Measurements from ENCODE around the gene NLRP6. TPM values are rescaled to one million over a fixed set of nuclear protein-coding genes. Genes with fewer than 3 reads are reported as not detected.

The NLRP6 gene
- polyA plus RNA-seq, 3 donors: 0.10 to 0.51 (median 0.24) TPM

DNA sequence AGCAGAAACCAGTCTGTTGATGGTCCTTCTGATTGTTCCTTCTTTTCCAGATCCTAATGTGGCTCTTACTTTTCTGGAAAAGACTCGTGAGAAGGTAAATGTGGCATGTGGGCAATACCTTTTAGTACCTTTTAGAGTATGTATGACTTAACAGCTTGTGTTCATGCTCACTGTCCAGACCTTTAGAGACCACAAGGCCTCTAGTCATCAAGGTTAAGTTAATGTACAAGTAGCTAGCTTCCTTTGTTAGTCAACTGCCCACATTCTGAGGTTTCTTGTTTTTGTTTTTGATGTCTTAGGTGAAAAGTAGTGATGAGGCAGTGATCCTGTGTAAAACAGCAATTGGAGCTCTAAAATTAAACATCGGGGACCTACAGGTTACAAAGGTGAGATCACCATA lies 33.8 kb upstream of the NLRP6 start:
- H3K9me3 ChIP-seq (replicated peaks in 1 of 2; ENCODE audit: control insufficient read depth in 1 of 2, insufficient read depth in 1 of 2, low read length in 2 of 2): no peaks in the 10 kb centered on the region
- intact Hi-C loops (cut with micrococcal nuclease): no loop called here
- no peaks in the 10 kb centered on the region for H3K27me3 ChIP-seq (ENCODE audit: control insufficient read depth in 2 of 2, insufficient read depth in 2 of 2, low read length in 2 of 2)
- no CpG with 5 or more reads among the region's 2 CpGs for WGBS (ENCODE audit: insufficient coverage)
- no peaks in the 10 kb centered on the region for H3K9me3 Mint-ChIP-seq
- no peak overlapping the region for H3K27ac Mint-ChIP-seq
- no peak overlapping the region for H3K4me3 Mint-ChIP-seq
- H3K79me2 ChIP-seq (ENCODE audit: insufficient read depth, low read length): peaks cover 23% of the 10 kb centered on the region
- H4K20me1 ChIP-seq (ENCODE audit: insufficient read depth, low read length): peaks cover 28% of the 10 kb centered on the region
- no peak for DNase-seq
- peaks cover 2% of the 10 kb centered on the region for H3K4me1 Mint-ChIP-seq
- no peak overlapping the region for H3K27ac ChIP-seq (ENCODE audit: low read depth in 1 of 2, low read length in 2 of 2)
- H3K36me3 Mint-ChIP-seq: peaks cover 85 to 93% of the 10 kb centered on the region in 2 donors
- H3K36me3 ChIP-seq (replicated peaks in 1 of 2; ENCODE audit: control insufficient read depth in 1 of 2, insufficient read depth in 2 of 2, low read length in 2 of 2): peaks cover 81 to 98% of the 10 kb centered on the region in 2 donors
- H3K9ac ChIP-seq (ENCODE audit: insufficient read depth, low read length, poor library complexity, severe bottlenecking): no peak overlapping the region
- no peaks in the 10 kb centered on the region for H3K4me1 ChIP-seq (ENCODE audit: control insufficient read depth in 1 of 2, insufficient read depth in 2 of 2, low read length in 2 of 2)
- no peak overlapping the region for H2AFZ ChIP-seq (ENCODE audit: insufficient read depth, low read depth, low read length, poor library complexity, severe bottlenecking)
- no peak overlapping the region for H3K4me2 ChIP-seq (replicated peaks; ENCODE audit: extremely low read depth, low read length, poor library complexity, severe bottlenecking)
- peaks cover 0 to 2% (median 0%) of the 10 kb centered on the region in 3 donors for H3K27me3 Mint-ChIP-seq (ENCODE audit: low read depth in 3 of 3)
- no peak overlapping the region for H3K4me3 ChIP-seq (replicated peaks in 1 of 3; ENCODE audit: low read depth in 2 of 3, low read length in 3 of 3)
- TF ChIP-seq, protein P1, sequence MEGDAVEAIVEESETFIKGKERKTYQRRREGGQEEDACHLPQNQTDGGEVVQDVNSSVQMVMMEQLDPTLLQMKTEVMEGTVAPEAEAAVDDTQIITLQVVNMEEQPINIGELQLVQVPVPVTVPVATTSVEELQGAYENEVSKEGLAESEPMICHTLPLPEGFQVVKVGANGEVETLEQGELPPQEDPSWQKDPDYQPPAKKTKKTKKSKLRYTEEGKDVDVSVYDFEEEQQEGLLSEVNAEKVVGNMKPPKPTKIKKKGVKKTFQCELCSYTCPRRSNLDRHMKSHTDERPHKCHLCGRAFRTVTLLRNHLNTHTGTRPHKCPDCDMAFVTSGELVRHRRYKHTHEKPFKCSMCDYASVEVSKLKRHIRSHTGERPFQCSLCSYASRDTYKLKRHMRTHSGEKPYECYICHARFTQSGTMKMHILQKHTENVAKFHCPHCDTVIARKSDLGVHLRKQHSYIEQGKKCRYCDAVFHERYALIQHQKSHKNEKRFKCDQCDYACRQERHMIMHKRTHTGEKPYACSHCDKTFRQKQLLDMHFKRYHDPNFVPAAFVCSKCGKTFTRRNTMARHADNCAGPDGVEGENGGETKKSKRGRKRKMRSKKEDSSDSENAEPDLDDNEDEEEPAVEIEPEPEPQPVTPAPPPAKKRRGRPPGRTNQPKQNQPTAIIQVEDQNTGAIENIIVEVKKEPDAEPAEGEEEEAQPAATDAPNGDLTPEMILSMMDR (IDR thresholded peaks at IDR 0.05): no peak

DNA sequence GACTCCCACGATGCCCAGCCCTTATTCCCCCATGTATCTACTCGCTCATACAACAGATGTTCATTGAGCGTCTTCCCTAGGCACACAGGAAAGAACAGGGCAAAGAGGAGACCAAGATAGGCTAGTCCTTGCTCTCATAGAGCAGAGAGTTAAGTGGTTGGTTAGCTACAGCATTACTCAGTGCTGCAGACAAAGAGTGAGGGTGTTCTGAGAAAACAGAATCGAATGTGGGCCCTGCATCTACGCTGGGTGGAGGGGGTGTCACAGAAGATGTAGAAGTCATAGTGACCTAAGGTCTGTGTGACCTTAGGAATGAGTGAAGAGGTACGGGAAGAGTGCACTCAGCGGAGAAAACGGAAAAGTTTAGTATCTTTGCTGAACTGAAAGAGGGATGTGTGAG lies 29.1 kb upstream of the NLRP6 start:
- Mint-ChIP-seq H3K4me3 (no peak overlapping the region), H3K36me3 (peaks cover 90 to 98% of the 10 kb centered on the region in 2 donors), H3K9me3 (no peaks in the 10 kb centered on the region), H3K27me3 (ENCODE audit: low read depth in 3 of 3) (peaks cover 0 to 2% (median 0%) of the 10 kb centered on the region in 3 donors), H3K4me1 (no peaks in the 10 kb centered on the region), H3K27ac (peak overlapping the region in 1 of 7 donors; percentile 10)
- Histone ChIP-seq H4K20me1 (ENCODE audit: insufficient read depth, low read length) (peaks cover 9% of the 10 kb centered on the region), H3K4me1 (ENCODE audit: control insufficient read depth in 1 of 2, insufficient read depth in 2 of 2, low read length in 2 of 2) (no peaks in the 10 kb centered on the region), H3K27me3 (ENCODE audit: control insufficient read depth in 2 of 2, insufficient read depth in 2 of 2, low read length in 2 of 2) (no peaks in the 10 kb centered on the region), H3K36me3 (replicated peaks in 1 of 2; ENCODE audit: control insufficient read depth in 1 of 2, insufficient read depth in 2 of 2, low read length in 2 of 2) (peaks cover 96 to 97% of the 10 kb centered on the region in 2 donors), H3K9ac (ENCODE audit: insufficient read depth, low read length, poor library complexity, severe bottlenecking) (no peak overlapping the region), H3K4me2 (replicated peaks; ENCODE audit: extremely low read depth, low read length, poor library complexity, severe bottlenecking) (no peak overlapping the region), H3K79me2 (ENCODE audit: insufficient read depth, low read length) (no peaks in the 10 kb centered on the region), H3K9me3 (replicated peaks in 1 of 2; ENCODE audit: control insufficient read depth in 1 of 2, insufficient read depth in 1 of 2, low read length in 2 of 2) (no peaks in the 10 kb centered on the region), H3K27ac (ENCODE audit: low read depth in 1 of 2, low read length in 2 of 2) (no peak overlapping the region), H2AFZ (ENCODE audit: insufficient read depth, low read depth, low read length, poor library complexity, severe bottlenecking) (no peak overlapping the region), H3K4me3 (replicated peaks in 1 of 3; ENCODE audit: low read depth in 2 of 3, low read length in 3 of 3) (no peak overlapping the region)
- intact Hi-C loops (cut with micrococcal nuclease): no loop called here
- WGBS (ENCODE audit: insufficient coverage): 94% methylated on average over 7 of the region's 8 CpGs
- no peak for DNase-seq
- TF ChIP-seq, protein P1 (IDR thresholded peaks at IDR 0.05): no peak

Data from CD14-positive monocyte (primary cell).